Karpas-422 (cell line): ENCODE results near the gene JMJD4. TPM values are rescaled to one million over a fixed set of nuclear protein-coding genes. Genes with fewer than 3 reads are reported as not detected.
"Not testable (repeated sequence)": the region's sequence is repeated elsewhere in the genome, so short reads cannot be mapped to it uniquely, and the experiment has no call there.

Experiments used
- DNase-seq: peaks from one replicate; pipeline ENCODE4 v3.0.0-alpha.2; 2015
- H2AFZ ChIP-seq: fragments of 200-600 bp; sonication (generic); 2 replicates; pipeline ENCODE4 v1.6.1; 2014; ENCODE audit warnings: antibody characterized with exemption, low read length, mixed read lengths
- H3K27ac ChIP-seq: fragments of 200-600 bp; sonication (generic); 2 replicates; pipeline ENCODE4 v1.5.1; 2014; ENCODE audit warnings: mild to moderate bottlenecking, low read length, moderate library complexity
- H3K27me3 ChIP-seq: fragments of 200-600 bp; sonication (generic); 2 replicates; pipeline ENCODE4 v1.6.1; 2014; ENCODE audit warnings: low read length, mixed read lengths
- H3K36me3 ChIP-seq: fragments of 200-600 bp; sonication (generic); 2 replicates; pipeline ENCODE4 v1.6.1; 2014; ENCODE audit warnings: low read length, mixed read lengths; ENCODE audit not compliant: insufficient read depth
- H3K4me1 ChIP-seq: fragments of 200-600 bp; sonication (generic); 2 replicates; pipeline ENCODE4 v1.6.1; 2014; ENCODE audit warnings: mild to moderate bottlenecking, low read length, mixed read lengths
- H3K4me2 ChIP-seq: fragments of 200-600 bp; sonication (generic); 2 replicates; pipeline ENCODE4 v1.6.1; 2014; ENCODE audit warnings: low read length, low read depth, mild to moderate bottlenecking; ENCODE audit not compliant: poor library complexity, severe bottlenecking
- H3K4me3 ChIP-seq: fragments of 200-600 bp; sonication (generic); 2 replicates; pipeline ENCODE4 v1.5.1; 2014; ENCODE audit warnings: mild to moderate bottlenecking, antibody characterized with exemption, low read length, mixed read lengths
- H3K79me2 ChIP-seq: fragments of 200-600 bp; sonication (generic); 2 replicates; pipeline ENCODE4 v1.6.1; 2014; ENCODE audit warnings: mild to moderate bottlenecking, low read length, mixed read lengths
- H3K9ac ChIP-seq: fragments of 200-600 bp; sonication (generic); 2 replicates; pipeline ENCODE4 v1.6.0; 2014; ENCODE audit warnings: low read length
- H3K9me2 ChIP-seq: fragments of 200-600 bp; sonication (generic), shearing (Covaris generic); replicated peaks from 2 replicates; pipeline ENCODE4 v1.6.0; 2014; ENCODE audit warnings: mild to moderate bottlenecking, low read length, moderate library complexity; ENCODE audit not compliant: insufficient read depth
- H3K9me3 ChIP-seq: fragments of 300-700, 200-600 bp; sonication (generic); 2 replicates; pipeline ENCODE4 v1.6.1; 2014; ENCODE audit warnings: low read length, mixed read lengths
- H4K20me1 ChIP-seq: fragments of 200-600 bp; sonication (generic); 2 replicates; pipeline ENCODE4 v1.6.1; 2014; ENCODE audit warnings: mild to moderate bottlenecking, antibody characterized with exemption, low read length, low read depth; ENCODE audit not compliant: insufficient read depth
- total RNA-seq: library from RNA; depleted of rRNA; stranded (reverse); fragments of >200 nt; shearing (Covaris generic); gene quantifications from 2 replicates; pipeline ENCODE4 v1.2.3, GENCODE V29; 2014; ENCODE audit warnings: low replicate concordance

Gene JMJD4
- total RNA-seq, 1 experiment from 2014 or later: 25.3 TPM

GRCh38 chr1:227723474-227723873, 11.6 kb downstream of the JMJD4 start:
- Histone ChIP-seq H2AFZ (no peak overlapping the region), H3K27me3 (no peaks in the 10 kb centered on the region), H3K4me2 (no peak overlapping the region), H3K9me3 (0 out of 2 replicates have a peak, but pooled peaks cover 3% of the 10 kb centered on the region), H3K79me2 (no peaks in the 10 kb centered on the region), H3K36me3 (no peaks in the 10 kb centered on the region; the same call in 1 of the 2 replicates), H3K4me1 (peaks cover 4% of the 10 kb centered on the region), H3K4me3 (no peak overlapping the region), H3K9ac (no peak overlapping the region), H4K20me1 (no peaks in the 10 kb centered on the region), H3K9me2 (no peaks in the 10 kb centered on the region), H3K27ac (no peak overlapping the region)
- DNase-seq: no peak

DNA sequence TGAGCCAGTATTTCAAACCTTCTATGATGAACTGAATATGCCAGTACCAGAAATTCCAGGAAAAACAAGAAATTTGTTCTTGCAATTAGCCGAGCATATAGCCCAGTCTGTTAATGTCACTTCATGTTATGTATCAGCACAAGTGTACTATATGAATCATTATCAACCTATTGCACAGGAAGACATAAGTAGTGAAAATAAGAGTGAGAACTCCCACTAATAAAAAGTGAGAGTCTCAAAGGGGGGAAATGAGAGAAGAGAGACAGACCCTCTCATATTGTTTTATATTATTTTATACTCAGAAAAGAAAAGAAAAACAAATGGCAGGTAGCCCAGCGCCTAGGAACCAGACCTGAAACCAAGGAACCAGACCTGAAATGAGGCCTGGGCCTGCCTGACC, 16.2 kb downstream of the JMJD4 start:
- no peaks in the 10 kb centered on the region for H3K79me2 ChIP-seq
- no peaks in the 10 kb centered on the region for H3K4me1 ChIP-seq
- H3K9me3 ChIP-seq: 0 out of 2 replicates have a peak, but pooled peaks cover 3% of the 10 kb centered on the region
- no peak overlapping the region for H3K4me3 ChIP-seq
- H3K36me3 ChIP-seq: no peaks in the 10 kb centered on the region; the same call in 1 of the 2 replicates
- H3K4me2 ChIP-seq: no peak overlapping the region
- no peak overlapping the region for H2AFZ ChIP-seq
- H3K9ac ChIP-seq: no peak overlapping the region
- no peaks in the 10 kb centered on the region for H4K20me1 ChIP-seq
- no peak overlapping the region for H3K27ac ChIP-seq
- DNase-seq: no peak
- H3K9me2 ChIP-seq: no peaks in the 10 kb centered on the region
- no peaks in the 10 kb centered on the region for H3K27me3 ChIP-seq

- no peak overlapping the region for H3K4me2 ChIP-seq
- H3K27ac ChIP-seq: no peak overlapping the region
- no peaks in the 10 kb centered on the region for H3K27me3 ChIP-seq
- H3K79me2 ChIP-seq: no peaks in the 10 kb centered on the region
- H3K36me3 ChIP-seq: no peaks in the 10 kb centered on the region
- H3K9me2 ChIP-seq: no peaks in the 10 kb centered on the region
- H3K4me1 ChIP-seq: peaks cover under 1% of the 10 kb centered on the region; the same call in 1 of the 2 replicates
- no peak overlapping the region for H2AFZ ChIP-seq
- H3K4me3 ChIP-seq: no peak overlapping the region
- DNase-seq: no peak
- H3K9me3 ChIP-seq: no peaks in the 10 kb centered on the region
- H4K20me1 ChIP-seq: no peaks in the 10 kb centered on the region
- no peak overlapping the region for H3K9ac ChIP-seq
Observed at GRCh38 chr1:227712648-227713047, 22.5 kb downstream of the JMJD4 start.

DNA sequence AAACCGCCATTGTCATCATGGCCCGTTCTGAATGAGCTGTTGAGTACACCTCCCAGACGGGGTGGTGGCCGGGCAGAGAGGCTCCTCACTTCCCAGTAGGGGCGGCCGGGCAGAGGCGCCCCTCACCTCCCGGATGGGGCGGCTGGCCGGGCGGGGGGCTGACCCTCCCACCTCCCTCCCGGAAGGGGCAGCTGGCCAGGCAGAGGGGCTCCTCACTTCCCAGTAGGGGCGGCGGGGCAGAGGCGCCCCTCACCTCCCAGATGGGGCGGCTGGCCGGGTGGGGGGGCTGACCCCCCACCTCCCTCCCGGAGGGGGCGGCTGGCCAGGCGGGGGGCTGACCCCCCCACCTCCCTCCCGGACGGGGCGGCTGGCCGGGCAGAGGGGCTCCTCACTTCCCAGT, 24.6 kb downstream of the JMJD4 start:
- H3K4me2 ChIP-seq, H3K27me3 ChIP-seq, H3K9me2 ChIP-seq, H3K9ac ChIP-seq, H2AFZ ChIP-seq, H4K20me1 ChIP-seq, H3K4me3 ChIP-seq, H3K79me2 ChIP-seq, H3K4me1 ChIP-seq, H3K9me3 ChIP-seq, H3K27ac ChIP-seq, H3K36me3 ChIP-seq, DNase-seq: not testable (repeated sequence)

DNA sequence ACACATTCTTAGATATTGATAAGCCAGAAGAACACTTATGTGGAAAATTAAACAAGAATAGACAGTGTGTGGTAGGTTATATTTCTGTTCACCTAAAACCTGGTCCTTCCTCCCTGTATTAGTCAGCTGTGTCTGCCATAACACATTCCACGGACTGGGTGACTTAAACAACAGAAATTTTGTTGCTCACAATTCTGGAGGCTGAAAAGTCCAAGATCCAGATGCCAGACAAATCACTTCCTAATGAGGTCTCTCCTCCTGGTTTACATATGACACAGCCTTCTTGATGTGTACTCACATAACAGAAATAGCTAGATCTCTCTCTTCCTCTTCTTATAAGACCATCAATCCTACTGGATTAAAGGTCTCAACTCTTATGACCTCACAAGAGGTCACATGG, 25.7 kb downstream of the JMJD4 start:
- no peak overlapping the region for H3K4me3 ChIP-seq
- H4K20me1 ChIP-seq: no peaks in the 10 kb centered on the region
- H3K4me2 ChIP-seq: no peak overlapping the region
- H3K9ac ChIP-seq: no peak overlapping the region
- H2AFZ ChIP-seq: no peak overlapping the region
- H3K27me3 ChIP-seq: no peaks in the 10 kb centered on the region
- DNase-seq: no peak
- H3K27ac ChIP-seq: no peak overlapping the region
- no peaks in the 10 kb centered on the region for H3K36me3 ChIP-seq
- H3K79me2 ChIP-seq: no peaks in the 10 kb centered on the region
- no peaks in the 10 kb centered on the region for H3K9me3 ChIP-seq
- H3K4me1 ChIP-seq: peaks cover 2% of the 10 kb centered on the region; the same call in 1 of the 2 replicates
- H3K9me2 ChIP-seq: no peaks in the 10 kb centered on the region

- no peak overlapping the region for H3K4me3 ChIP-seq
- no peak overlapping the region for H3K9ac ChIP-seq
- H3K9me3 ChIP-seq: no peaks in the 10 kb centered on the region
- H3K36me3 ChIP-seq: no peaks in the 10 kb centered on the region
- H3K79me2 ChIP-seq: no peaks in the 10 kb centered on the region
- H3K9me2 ChIP-seq: no peaks in the 10 kb centered on the region
- H3K4me1 ChIP-seq: peaks cover 2% of the 10 kb centered on the region; the same call in 1 of the 2 replicates
- H4K20me1 ChIP-seq: no peaks in the 10 kb centered on the region
- no peak overlapping the region; the same call in 1 of the 2 replicates for H2AFZ ChIP-seq
- H3K27me3 ChIP-seq: no peaks in the 10 kb centered on the region
- DNase-seq: no peak
- peak overlapping the region; percentile 10 for H3K4me2 ChIP-seq
- no peak overlapping the region for H3K27ac ChIP-seq
Observed at GRCh38 chr1:227707846-227708245, 27.3 kb downstream of the JMJD4 start.

DNA sequence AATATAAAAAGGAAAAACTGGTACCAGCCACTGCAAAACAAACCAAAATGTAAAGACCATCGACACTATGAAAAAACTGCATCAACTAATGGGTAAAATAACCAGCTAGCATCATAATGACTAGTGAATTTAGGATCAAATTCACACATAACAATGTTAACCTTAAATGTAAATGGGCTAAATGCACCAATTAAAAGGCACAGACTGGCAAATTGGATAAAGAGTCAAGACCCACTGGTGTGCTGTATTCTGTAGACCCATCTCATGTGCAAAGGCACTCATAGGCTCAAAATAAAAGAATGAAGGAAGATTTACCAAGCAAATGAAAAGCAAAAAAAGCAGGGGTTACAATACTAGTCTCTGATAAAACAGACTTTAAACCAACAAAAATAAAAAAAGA, 33.5 kb downstream of the JMJD4 start:
- peaks cover 11% of the 10 kb centered on the region for H3K9me3 ChIP-seq
- H3K36me3 ChIP-seq, H3K4me3 ChIP-seq, H3K9me2 ChIP-seq, H3K4me2 ChIP-seq, H3K79me2 ChIP-seq, H3K27ac ChIP-seq, H4K20me1 ChIP-seq, H3K27me3 ChIP-seq, DNase-seq, H3K9ac ChIP-seq, H3K4me1 ChIP-seq, H2AFZ ChIP-seq: not testable (repeated sequence)

GRCh38 chr1:227697321-227697864, 37.7 kb downstream of the JMJD4 start:
- Histone ChIP-seq H3K9me3 (peaks cover 19% of the 10 kb centered on the region), H3K36me3 (no peaks in the 10 kb centered on the region; the same call in 1 of the 2 replicates), H3K4me1 (no peaks in the 10 kb centered on the region), H3K4me2 (no peak overlapping the region), H3K79me2 (no peaks in the 10 kb centered on the region), H3K4me3 (no peak overlapping the region), H3K9ac (no peak overlapping the region), H4K20me1 (no peaks in the 10 kb centered on the region), H2AFZ (no peak overlapping the region), H3K27me3 (peaks cover 5% of the 10 kb centered on the region; the same call in 1 of the 2 replicates), H3K9me2 (no peaks in the 10 kb centered on the region), H3K27ac (no peak overlapping the region)
- no peak for DNase-seq
